ENCODE results near the gene APBB3.

Gene APBB3

DNA sequence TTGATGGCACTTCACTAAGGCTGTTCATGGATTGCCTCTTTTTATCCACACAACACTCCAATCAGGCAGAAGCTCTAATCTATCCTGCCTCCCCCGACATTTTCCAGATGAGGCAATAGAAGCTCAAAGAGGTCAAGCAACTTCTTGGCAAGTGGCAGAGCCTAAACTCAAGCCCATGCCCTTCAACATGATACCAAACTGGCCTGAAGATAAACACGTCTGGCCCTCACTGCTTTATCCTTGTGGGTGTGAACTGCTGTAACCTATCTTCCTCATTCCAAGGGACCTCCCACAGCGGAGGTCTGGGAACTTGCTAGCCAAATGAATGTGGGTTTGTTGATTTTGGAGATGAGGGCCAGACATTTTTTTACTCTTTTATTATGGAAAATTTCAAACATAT lies 9.8 kb upstream of the APBB3 start:
- Histone ChIP-seq H3K4me3 (no peak overlapping the region), H3K27ac (peak overlapping the region in 1 of 2 donors; percentile 33)
- TF ChIP-seq, protein P1, sequence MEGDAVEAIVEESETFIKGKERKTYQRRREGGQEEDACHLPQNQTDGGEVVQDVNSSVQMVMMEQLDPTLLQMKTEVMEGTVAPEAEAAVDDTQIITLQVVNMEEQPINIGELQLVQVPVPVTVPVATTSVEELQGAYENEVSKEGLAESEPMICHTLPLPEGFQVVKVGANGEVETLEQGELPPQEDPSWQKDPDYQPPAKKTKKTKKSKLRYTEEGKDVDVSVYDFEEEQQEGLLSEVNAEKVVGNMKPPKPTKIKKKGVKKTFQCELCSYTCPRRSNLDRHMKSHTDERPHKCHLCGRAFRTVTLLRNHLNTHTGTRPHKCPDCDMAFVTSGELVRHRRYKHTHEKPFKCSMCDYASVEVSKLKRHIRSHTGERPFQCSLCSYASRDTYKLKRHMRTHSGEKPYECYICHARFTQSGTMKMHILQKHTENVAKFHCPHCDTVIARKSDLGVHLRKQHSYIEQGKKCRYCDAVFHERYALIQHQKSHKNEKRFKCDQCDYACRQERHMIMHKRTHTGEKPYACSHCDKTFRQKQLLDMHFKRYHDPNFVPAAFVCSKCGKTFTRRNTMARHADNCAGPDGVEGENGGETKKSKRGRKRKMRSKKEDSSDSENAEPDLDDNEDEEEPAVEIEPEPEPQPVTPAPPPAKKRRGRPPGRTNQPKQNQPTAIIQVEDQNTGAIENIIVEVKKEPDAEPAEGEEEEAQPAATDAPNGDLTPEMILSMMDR (IDR thresholded peaks at IDR 0.05), result no peak
- DNase-seq (ENCODE audit: low spot score), result no peak

DNA sequence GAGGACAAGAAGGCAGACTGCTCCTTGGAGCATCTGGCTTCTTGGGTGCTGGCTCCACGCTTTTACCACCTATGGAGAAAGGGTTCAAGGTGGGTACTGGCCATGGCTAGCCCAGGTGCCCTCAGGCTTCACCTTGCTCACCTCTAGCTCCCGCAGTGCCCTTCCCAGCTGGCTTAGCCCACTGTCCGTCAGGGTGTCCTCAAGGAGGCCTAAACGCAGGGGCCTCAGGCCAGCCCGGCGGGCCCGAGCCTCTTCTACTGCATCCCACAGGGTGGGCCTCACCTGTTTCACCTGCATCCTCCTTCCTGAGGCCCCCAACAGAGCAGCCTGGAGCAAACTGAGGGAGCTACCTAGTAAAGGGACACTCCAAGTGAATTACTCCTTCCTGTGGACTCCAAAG lies 9.3 kb upstream of the APBB3 start:
- no peak overlapping the region for H3K4me3 ChIP-seq
- TF ChIP-seq, protein P1 (IDR thresholded peaks at IDR 0.05), result no peak
- DNase-seq (ENCODE audit: low spot score), result no peak
- H3K27ac ChIP-seq, result peak overlapping the region in 1 of 2 donors; percentile 33

DNA sequence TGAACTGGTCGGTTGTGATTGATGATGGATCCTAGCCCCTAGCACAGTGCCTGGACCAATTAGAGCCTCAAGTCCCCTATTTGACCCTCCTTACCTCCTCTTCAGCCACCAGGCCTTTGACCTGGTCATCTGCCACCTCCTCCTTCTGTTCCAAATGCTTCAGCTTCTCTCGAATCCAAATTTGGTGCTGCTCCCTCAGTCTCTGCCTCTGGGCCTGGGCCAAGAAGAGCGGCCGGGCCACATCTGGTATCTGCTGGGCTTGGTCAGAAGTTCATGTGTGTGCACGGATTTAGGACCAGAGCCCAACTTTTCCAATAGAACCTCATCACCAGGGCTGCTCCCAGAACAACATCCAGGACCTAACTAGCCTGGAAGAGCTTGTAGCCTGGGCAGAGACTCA lies 6.7 kb upstream of the APBB3 start:
- TF ChIP-seq, protein P1 (IDR thresholded peaks at IDR 0.05), result no peak
- peak overlapping the region in 1 of 2 donors; percentile 61 for H3K27ac ChIP-seq
- DNase-seq (ENCODE audit: low spot score), result no peak
- H3K4me3 ChIP-seq, result no peak overlapping the region

DNA sequence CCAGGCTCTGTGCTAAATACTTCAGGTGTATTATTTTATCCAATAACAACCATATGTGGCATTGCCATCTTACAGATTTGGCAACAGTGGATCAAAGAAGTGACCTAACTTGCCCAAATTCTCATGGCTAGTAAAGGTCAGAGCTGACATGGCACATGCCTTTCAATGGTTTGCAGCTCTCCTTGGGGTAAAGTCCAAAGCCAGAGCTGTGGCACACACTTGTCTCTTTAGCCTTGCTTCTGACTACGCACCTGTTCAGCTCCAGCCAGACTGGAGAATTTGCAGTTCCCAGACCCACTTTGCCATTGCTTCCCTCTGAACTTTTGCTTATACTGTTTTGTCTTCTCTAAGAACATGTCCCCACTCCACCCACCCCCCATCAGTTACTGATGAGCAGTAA lies 6.1 kb upstream of the APBB3 start:
- no peak for DNase-seq (ENCODE audit: low spot score)
- Histone ChIP-seq H3K27ac (peak overlapping the region in 1 of 2 donors; percentile 61), H3K4me3 (no peak overlapping the region)
- TF ChIP-seq, protein P1 (IDR thresholded peaks at IDR 0.05), result no peak

DNA sequence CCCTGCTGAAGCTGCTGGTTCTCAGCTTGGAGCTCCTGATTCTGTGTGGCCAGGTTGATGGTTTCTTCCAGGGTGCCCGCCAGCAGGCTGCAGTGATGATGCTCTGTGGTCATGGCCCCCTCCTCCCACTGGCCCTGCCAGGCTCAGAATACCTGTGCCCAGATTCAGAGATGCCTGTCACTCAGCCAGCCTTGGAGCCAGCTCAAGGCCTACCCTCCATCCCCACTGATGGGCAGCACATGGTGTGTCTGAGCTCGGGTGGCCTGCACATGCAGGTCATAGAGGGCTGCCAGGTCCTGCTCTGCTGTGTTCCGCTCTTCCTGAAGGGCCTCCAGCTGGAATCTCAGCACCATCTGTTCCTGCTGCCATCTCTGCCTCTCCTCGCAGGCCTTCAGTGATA lies 5.7 kb upstream of the APBB3 start:
- H3K27ac ChIP-seq, result peak overlapping the region in 1 of 2 donors; percentile 61
- TF ChIP-seq, protein P1 (IDR thresholded peaks at IDR 0.05), result no peak
- DNase-seq (ENCODE audit: low spot score), result no peak
- no peak overlapping the region for H3K4me3 ChIP-seq

DNA sequence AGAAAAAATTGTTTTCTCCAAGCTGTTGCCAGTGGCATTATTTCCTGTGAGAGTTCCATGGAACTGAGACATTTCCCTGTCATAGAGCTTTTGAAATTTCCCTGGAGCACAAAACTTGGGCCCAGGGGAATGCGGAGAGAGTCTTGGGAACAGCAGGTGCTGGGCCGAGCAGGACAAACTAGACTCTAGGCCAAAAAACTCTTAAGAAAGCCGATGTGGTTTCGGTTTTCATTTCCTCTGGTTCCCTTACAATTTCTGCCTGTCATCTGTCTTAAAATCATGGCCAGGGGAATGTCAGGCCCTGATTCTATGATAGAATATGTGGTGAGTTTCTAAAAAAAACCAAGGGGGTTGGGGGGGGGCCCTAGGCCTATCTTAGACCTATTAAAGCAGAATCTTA lies 4.8 kb upstream of the APBB3 start:
- no peak overlapping the region for H3K4me3 ChIP-seq
- DNase-seq (ENCODE audit: low spot score), result no peak
- H3K27ac ChIP-seq, result peak overlapping the region; percentile 4 to 61
- TF ChIP-seq, protein P1 (IDR thresholded peaks at IDR 0.05), result no peak

DNA sequence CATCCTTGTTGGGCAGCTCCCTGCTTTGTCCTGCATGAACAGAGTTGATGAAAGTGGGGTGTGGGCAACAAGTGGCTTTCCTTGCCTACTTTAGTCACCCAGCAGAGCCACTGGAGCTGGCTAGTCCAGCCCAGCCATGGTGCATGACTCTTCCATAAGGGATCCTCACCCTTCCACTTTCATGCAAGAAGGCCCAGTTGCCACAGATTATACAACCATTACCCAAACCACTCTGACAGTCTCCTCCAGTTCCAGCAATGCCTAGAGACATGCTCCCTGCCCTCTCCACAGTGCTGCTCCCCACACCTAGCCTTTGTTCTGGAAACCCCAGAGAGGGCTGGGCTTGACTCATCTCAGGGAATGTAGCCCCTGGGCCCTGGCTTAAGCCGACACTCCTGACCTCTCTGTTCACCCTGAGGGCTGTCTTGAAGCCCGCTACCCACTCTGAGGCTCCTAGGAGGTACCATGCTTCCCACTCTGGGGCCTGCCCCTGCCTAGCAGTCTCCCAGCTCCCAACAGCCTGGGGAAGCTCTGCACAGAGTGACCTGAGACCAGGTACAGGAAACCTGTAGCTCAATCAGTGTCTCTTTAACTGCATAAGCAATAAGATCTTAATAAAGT lies 4.2 kb upstream of the APBB3 start:
- no peak overlapping the region for H3K4me3 ChIP-seq
- peak overlapping the region; percentile 4 to 61 for H3K27ac ChIP-seq
- no peak for DNase-seq (ENCODE audit: low spot score)
- TF ChIP-seq, protein P1 (IDR thresholded peaks at IDR 0.05), result no peak
